Gastrocnemius medialis (tissue), 4 donors: ENCODE measurements around the gene FTSJ3. TPM values are rescaled to one million over a fixed set of nuclear protein-coding genes. Genes with fewer than 3 reads are reported as not detected.
"Not testable (repeated sequence)": the region's sequence is repeated elsewhere in the genome, so short reads cannot be mapped to it uniquely, and the experiment has no call there.

Experiments
- ATAC-seq, 2 donors: fragments of 150-250 bp; one replicate each; pipeline ENCODE4 v1.9.1; 2016
- DNase-seq, 2 donors: peaks; one replicate each; pipeline ENCODE4 v3.0.0-alpha.2; 2019
- H3K27ac ChIP-seq, 4 donors: fragments of 200-600 bp; sonication (generic); 1 replicate in 1 of 4; 2 replicates in 3 of 4; pipeline ENCODE4 v1.5.1; 2016 to 2018; ENCODE audit warnings: mild to moderate bottlenecking in 2 of 4, moderate library complexity in 1 of 4
- H3K27me3 ChIP-seq, 3 donors: fragments of 200-600 bp; sonication (generic) in 2 of 3; 1 replicate in 1 of 3; 2 replicates in 2 of 3; pipeline versions ENCODE4 v1.5.1 to v1.6.0; 2016 to 2019; ENCODE audit warnings: mild to moderate bottlenecking in 1 of 3, moderate library complexity in 1 of 3
- H3K36me3 ChIP-seq, 2 donors: fragments of 200-600 bp; sonication (generic) in 1 of 2; one replicate each; pipeline ENCODE4 v1.5.1; 2017 to 2018
- H3K4me1 ChIP-seq, 2 donors: fragments of 200-600 bp; sonication (generic) in 1 of 2; one replicate each; pipeline ENCODE4 v1.5.1; 2016 to 2017; ENCODE audit warnings: mild to moderate bottlenecking in 2 of 2
- H3K4me3 ChIP-seq, 4 donors: fragments of 200-600 bp; sonication (generic) in 3 of 4; 1 replicate in 1 of 4; 2 replicates in 3 of 4; pipeline ENCODE4 v1.5.1; 2016 to 2019; ENCODE audit warnings: mild to moderate bottlenecking in 2 of 4
- H3K9me3 ChIP-seq, 3 donors: fragments of 200-600 bp; sonication (generic) in 2 of 3; 1 replicate in 1 of 3; 2 replicates in 2 of 3; pipeline ENCODE4 v1.5.1; 2016 to 2019
- POLR2A ChIP-seq, 2 donors: fragments of 450-650 bp; IDR thresholded peaks; one replicate each; pipeline ENCODE4 v1.6.1; 2017; ENCODE audit warnings: antibody characterized with exemption in 2 of 2, mild to moderate bottlenecking in 2 of 2, moderate library complexity in 2 of 2
- in situ Hi-C, 4 donors: fragments of 200-750 bp; cut with MboI; loops; one replicate each; pipeline versions ENCODE4 v1.15.0 to v1.8.0; 2017; ENCODE audit warnings: low sequenced_read_pairs in 4 of 4
- intact Hi-C: fragments of 100-400 bp; cut with DNase I; formaldehyde crosslinking; loops from one replicate; pipeline ENCODE4 v1.15.1; 2023; ENCODE audit warnings: low total_unique reads
- total RNA-seq, 4 donors: library from RNA; depleted of rRNA; stranded (reverse); fragments of >200 nt; gene quantifications; one replicate each; pipeline versions ENCODE4 v1.1.0 to v1.2.3, GENCODE V29; 2016
- TF ChIP-seq, protein P1 (sequence below), 5 experiments: fragments of 450-650 bp in 3 of 5; fragments of 200-600 bp in 2 of 5; sonication (generic) in 2 of 5; IDR thresholded peaks in 4 of 5; conservative IDR thresholded peaks in 1 of 5; 1 replicate in 4 of 5; 2 replicates in 1 of 5; pipeline ENCODE4 v1.5.1; 2016 to 2019; ENCODE audit warnings: antibody characterized with exemption in 5 of 5, mild to moderate bottlenecking in 3 of 5, moderate library complexity in 3 of 5

Gene FTSJ3
- total RNA-seq, 4 donors from 2014 or later: 24.6 to 46.3 (median 34.9) TPM

DNA sequence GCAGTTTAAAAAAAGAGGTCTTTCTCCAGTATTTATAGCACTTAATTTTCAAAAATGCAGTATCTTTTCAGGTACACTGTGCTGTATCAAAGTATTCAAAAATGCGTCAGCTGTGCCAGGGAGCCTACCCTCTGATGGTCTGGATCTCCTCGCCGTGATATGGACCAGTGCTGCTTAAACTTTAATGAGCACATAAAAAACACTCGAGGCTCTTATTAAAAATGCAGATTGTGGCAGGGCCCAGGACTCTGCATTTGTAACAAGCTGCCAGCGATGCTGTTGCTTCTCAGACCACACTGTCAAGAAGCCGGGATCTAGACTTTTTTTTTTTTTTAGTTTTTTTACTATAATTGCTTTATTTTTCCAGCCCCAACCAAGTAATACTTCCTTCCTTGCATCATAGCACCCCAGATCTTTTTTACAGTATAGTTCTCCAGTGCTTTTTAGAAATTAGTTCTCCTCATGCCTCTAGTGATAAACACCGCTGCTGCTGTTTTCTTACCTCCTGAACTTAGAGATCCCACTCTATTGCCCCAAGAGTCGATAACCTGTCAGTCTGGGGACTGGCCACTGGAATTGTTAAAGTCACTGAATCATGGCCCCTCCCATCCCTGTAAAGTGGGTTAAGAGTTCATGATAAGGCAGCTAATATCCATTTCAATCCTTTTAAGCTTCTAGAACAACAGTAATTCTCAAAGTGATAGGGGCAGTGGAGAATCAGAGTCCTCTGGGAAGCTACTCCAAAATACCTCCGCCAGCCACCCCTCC lies 16.6 kb upstream of the FTSJ3 start:
- H3K4me1 ChIP-seq: peaks cover 30 to 37% of the 10 kb centered on the region in 2 donors
- H3K4me3 ChIP-seq: peak overlapping the region; percentile 63 to 94 (median 76)
- no peak for ATAC-seq
- H3K9me3 ChIP-seq: no peaks in the 10 kb centered on the region
- intact Hi-C loops: loop anchor here (1.0 to 10.0 kb wide), 7 partner anchors 17 to 1779 kb away; partner anchors contain the start of genes CCDC47, CEP95, DDX5 and FTSJ3
- TF ChIP-seq POLR2A (IDR thresholded peaks at IDR 0.05): no peak
- TF ChIP-seq, protein P1, sequence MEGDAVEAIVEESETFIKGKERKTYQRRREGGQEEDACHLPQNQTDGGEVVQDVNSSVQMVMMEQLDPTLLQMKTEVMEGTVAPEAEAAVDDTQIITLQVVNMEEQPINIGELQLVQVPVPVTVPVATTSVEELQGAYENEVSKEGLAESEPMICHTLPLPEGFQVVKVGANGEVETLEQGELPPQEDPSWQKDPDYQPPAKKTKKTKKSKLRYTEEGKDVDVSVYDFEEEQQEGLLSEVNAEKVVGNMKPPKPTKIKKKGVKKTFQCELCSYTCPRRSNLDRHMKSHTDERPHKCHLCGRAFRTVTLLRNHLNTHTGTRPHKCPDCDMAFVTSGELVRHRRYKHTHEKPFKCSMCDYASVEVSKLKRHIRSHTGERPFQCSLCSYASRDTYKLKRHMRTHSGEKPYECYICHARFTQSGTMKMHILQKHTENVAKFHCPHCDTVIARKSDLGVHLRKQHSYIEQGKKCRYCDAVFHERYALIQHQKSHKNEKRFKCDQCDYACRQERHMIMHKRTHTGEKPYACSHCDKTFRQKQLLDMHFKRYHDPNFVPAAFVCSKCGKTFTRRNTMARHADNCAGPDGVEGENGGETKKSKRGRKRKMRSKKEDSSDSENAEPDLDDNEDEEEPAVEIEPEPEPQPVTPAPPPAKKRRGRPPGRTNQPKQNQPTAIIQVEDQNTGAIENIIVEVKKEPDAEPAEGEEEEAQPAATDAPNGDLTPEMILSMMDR (IDR thresholded peaks at IDR 0.05 in 4 of 5, conservative IDR thresholded peaks at IDR 0.05 in 1 of 5): no peak
- peak overlapping the region; percentile 96 to 99 (median 96) for H3K27ac ChIP-seq
- DNase-seq: no peak
- H3K36me3 ChIP-seq: no peaks in the 10 kb centered on the region
- in situ Hi-C loops: loop anchor here in 2 of 4 donors (25.0 kb wide), 2 partner anchors 407 to 668 kb away; partner anchors contain the start of genes CEP95 (in 1 of the 2), CYB561 (in 1 of the 2) and DDX5 (in 1 of the 2)
- H3K27me3 ChIP-seq: no peaks in the 10 kb centered on the region

- in situ Hi-C loops: loop anchor here in 2 of 4 donors (25.0 kb wide), 2 partner anchors 406 to 669 kb away; partner anchors contain the start of genes CEP95 (in 1 of the 2), CYB561 (in 1 of the 2) and DDX5 (in 1 of the 2)
- not testable (repeated sequence) for H3K9me3 ChIP-seq, DNase-seq, ATAC-seq, H3K27me3 ChIP-seq, H3K36me3 ChIP-seq
- peak overlapping the region; percentile 63 to 94 (median 76) for H3K4me3 ChIP-seq
- intact Hi-C loops: loop anchor here (1.0 to 10.0 kb wide), 7 partner anchors 16 to 1779 kb away; partner anchors contain the start of genes CCDC47, CEP95, DDX5 and FTSJ3
- peak overlapping the region; percentile 96 to 99 (median 96) for H3K27ac ChIP-seq
- H3K4me1 ChIP-seq: peaks cover 36 to 39% of the 10 kb centered on the region in 2 donors
Measured at GRCh38 chr17:63843387-63843888, 16.0 kb upstream of the FTSJ3 start.

DNA sequence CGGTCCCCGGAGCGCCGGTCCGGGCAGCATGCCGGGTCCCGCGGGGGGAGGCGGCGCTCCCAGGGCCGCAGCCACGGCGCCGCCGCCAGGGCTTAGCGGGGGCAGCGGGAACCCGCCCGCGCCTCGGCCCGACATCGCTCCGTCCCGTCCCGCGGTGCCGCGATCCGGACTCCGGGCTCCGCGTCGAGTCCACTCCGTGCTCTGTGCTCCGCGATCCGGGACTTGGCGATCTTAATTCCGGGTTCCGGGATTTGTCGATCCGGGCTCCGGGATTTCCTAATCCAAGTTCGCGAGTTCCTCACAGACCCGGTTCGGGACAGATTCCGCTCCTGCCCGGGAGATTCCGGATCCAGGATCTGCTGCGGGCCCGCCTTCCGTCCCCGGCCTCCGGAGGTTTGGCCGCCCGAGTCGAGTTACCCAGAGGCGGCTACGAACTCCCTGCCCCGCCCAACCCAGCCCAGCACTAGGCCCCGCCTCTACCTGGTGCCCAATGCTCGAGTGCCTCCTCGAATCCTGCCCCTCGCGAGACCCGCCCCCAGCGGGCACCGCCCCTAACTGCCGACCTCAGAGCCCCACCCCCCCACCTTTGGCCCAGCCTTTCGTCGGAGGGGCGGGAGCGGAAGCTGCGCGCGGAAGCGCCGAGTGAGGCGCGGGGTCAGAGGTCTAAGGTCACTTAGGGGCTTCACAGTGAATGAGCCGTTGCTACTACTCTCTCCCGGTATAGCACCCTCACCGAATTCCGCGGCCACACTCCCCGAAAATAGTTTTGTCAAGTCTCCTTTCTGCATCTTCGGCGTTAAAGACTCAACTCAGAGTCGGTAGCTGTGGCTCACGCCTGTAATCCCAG lies 15.3 kb upstream of the FTSJ3 start, which contains the start of gene SMARCD2:
Gene SMARCD2 (minus strand): TSS at position 146 of the 847 bp plus-strand sequence. CDS start 11 bp downstream, at position 135.
- Histone ChIP-seq H3K27ac (peak within 1 kb of the TSS; percentile 96 to 99 (median 96)), H3K27me3 (no peaks in the 10 kb centered on the region), H3K36me3 (no peaks in the 10 kb centered on the region), H3K9me3 (no peaks in the 10 kb centered on the region), H3K4me1 (peaks cover 42 to 45% of the 10 kb centered on the region in 2 donors), H3K4me3 (peak within 1 kb of the TSS; percentile 77 to 96 (median 91))
- peak; percentile 80 to 82 for TF ChIP-seq POLR2A (IDR thresholded peaks at IDR 0.05)
- TF ChIP-seq, protein P1 (IDR thresholded peaks at IDR 0.05 in 4 of 5, conservative IDR thresholded peaks at IDR 0.05 in 1 of 5): peak in 3 of 5 experiments; percentile 23 to 54 (median 47)
- DNase-seq (peak; percentile 99), ATAC-seq (peak; percentile 67 to 68)
- intact Hi-C loops: loop anchor here (1.0 to 10.0 kb wide), 7 partner anchors 15 to 1778 kb away; partner anchors contain the start of genes CCDC47, CEP95, DDX5 and FTSJ3
- in situ Hi-C loops: loop anchor here in 2 of 4 donors (25.0 kb wide), 2 partner anchors 405 to 670 kb away; partner anchors contain the start of genes CEP95 (in 1 of the 2), CYB561 (in 1 of the 2) and DDX5 (in 1 of the 2)

DNA sequence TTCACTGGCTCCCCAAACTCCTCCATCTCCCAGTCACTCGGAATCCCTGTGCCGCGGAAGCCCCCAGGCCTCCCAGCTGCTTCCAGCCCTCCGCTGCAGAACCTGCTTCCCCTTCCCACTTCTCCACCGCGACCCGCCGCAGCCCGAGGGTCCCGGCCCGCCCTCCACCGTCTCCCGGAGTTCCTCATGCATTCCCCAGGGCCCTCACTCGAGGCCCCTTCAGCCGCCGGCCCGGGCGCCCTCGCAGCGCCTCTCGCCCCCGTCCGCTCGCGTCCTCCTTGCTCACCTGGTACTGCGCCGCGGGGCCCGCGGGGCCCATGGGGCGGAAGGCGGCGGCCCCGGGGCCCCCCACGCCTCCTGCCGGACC lies 14.7 kb upstream of the FTSJ3 start:
- no peak for TF ChIP-seq POLR2A (IDR thresholded peaks at IDR 0.05)
- TF ChIP-seq, protein P1 (IDR thresholded peaks at IDR 0.05 in 4 of 5, conservative IDR thresholded peaks at IDR 0.05 in 1 of 5): no peak
- ATAC-seq (peak; percentile 3 to 5), DNase-seq (no peak)
- H3K27me3 ChIP-seq: no peaks in the 10 kb centered on the region
- intact Hi-C loops (loop anchor here (2.0 to 10.0 kb wide), 5 partner anchors 101 to 1777 kb away; partner anchors contain the start of genes CEP95, DDX5, MAP3K3 and MED13), in situ Hi-C loops (loop anchor here in 2 of 4 donors (25.0 kb wide), 2 partner anchors 405 to 670 kb away; partner anchors contain the start of genes CEP95 (in 1 of the 2), CYB561 (in 1 of the 2) and DDX5 (in 1 of the 2))
- peak overlapping the region; percentile 96 to 99 (median 96) for H3K27ac ChIP-seq
- peaks cover 49 to 51% of the 10 kb centered on the region in 2 donors for H3K4me1 ChIP-seq
- no peaks in the 10 kb centered on the region for H3K9me3 ChIP-seq
- peak overlapping the region; percentile 77 to 96 (median 91) for H3K4me3 ChIP-seq
- H3K36me3 ChIP-seq: no peaks in the 10 kb centered on the region
